HCEC 1CT (cell line): ENCODE measurements around the gene ARHGAP26.
"Not testable (repeated sequence)": the region's sequence is repeated elsewhere in the genome, so short reads cannot be mapped to it uniquely, and the experiment has no call there.

Source experiments
- DNase-seq: peaks from one replicate; pipeline ENCODE4 v3.0.0-alpha.2; 2017

Gene ARHGAP26

GRCh38 chr5:142911775-142912174, 141.6 kb downstream of the ARHGAP26 start:
- DNase-seq, result no peak

- no peak for DNase-seq
Observed at GRCh38 chr5:142913728-142914338, 143.7 kb downstream of the ARHGAP26 start.

- no peak for DNase-seq
Observed at GRCh38 chr5:142915038-142915437, 144.9 kb downstream of the ARHGAP26 start.

- peak; percentile 31 for DNase-seq
Observed at GRCh38 chr5:142915813-142916424, 145.7 kb downstream of the ARHGAP26 start.

- no peak for DNase-seq
Observed at GRCh38 chr5:142918959-142919635, 148.9 kb downstream of the ARHGAP26 start.

- no peak for DNase-seq
Observed at GRCh38 chr5:142920849-142921612, 150.9 kb downstream of the ARHGAP26 start.

- peak; percentile 44 for DNase-seq
Observed at GRCh38 chr5:142922223-142922952, 152.2 kb downstream of the ARHGAP26 start.

- DNase-seq, result peak; percentile 13
Observed at GRCh38 chr5:142924135-142924883, 154.1 kb downstream of the ARHGAP26 start.

- peak; percentile 82 for DNase-seq
Observed at GRCh38 chr5:142925795-142926194, 155.6 kb downstream of the ARHGAP26 start.

- DNase-seq, result no peak
Observed at GRCh38 chr5:142926549-142926948, 156.4 kb downstream of the ARHGAP26 start.

- DNase-seq, result not testable (repeated sequence)
Observed at GRCh38 chr5:142928999-142929398, 158.8 kb downstream of the ARHGAP26 start.

GRCh38 chr5:142929587-142929986, 159.4 kb downstream of the ARHGAP26 start:
- DNase-seq, result no peak

GRCh38 chr5:142930395-142931110, 160.4 kb downstream of the ARHGAP26 start:
- DNase-seq, result no peak

GRCh38 chr5:142931896-142932686, 161.9 kb downstream of the ARHGAP26 start:
- no peak for DNase-seq

GRCh38 chr5:142934051-142934762, 164.0 kb downstream of the ARHGAP26 start:
- DNase-seq, result no peak

- DNase-seq, result no peak
Observed at GRCh38 chr5:142935014-142935413, 164.8 kb downstream of the ARHGAP26 start.

- DNase-seq, result no peak
Observed at GRCh38 chr5:142937374-142937773, 167.2 kb downstream of the ARHGAP26 start.

- no peak for DNase-seq
Observed at GRCh38 chr5:142938266-142938880, 168.2 kb downstream of the ARHGAP26 start.

GRCh38 chr5:142939006-142939405, 168.8 kb downstream of the ARHGAP26 start:
- no peak for DNase-seq
